CD4-positive, alpha-beta T cell treated with Interleukin-6 at 100 ng/mL for 8 hours (primary cell): ENCODE results near the gene NIPAL3.

ENCODE experiments used
- DNase-seq: peaks from one replicate; pipeline ENCODE4 v3.0.0-alpha.2; 2020; ENCODE audit warnings: mixed read lengths, low spot score

Gene NIPAL3

GRCh38 chr1:24415334-24415909 lies at the start of gene NIPAL3:
TSS of gene NIPAL3 (plus strand) at chr1:24415802. CDS start at chr1:24419548, 3,746 bp downstream.
- peak; percentile 99 for DNase-seq

DNA sequence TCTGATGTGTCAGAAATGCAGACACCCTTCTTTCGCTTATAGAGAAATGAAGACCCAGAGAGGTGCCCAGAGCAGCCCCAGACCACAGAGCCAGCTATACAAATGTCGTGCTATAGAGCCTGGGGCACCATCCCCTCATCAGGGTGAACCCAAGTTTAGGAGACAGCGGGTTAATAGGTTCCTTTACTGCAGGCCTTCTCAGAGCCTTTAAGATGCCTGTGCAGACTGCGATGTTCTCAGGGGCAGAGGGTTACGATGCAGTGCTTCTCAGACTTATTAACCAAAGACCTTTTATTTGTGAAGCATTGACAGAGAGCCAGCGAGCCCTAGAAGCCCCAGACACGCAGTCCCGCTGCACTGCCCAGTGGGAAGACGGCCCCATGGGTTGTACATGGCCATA lies 48.9 kb upstream of the NIPAL3 start:
- DNase-seq = no peak

DNA sequence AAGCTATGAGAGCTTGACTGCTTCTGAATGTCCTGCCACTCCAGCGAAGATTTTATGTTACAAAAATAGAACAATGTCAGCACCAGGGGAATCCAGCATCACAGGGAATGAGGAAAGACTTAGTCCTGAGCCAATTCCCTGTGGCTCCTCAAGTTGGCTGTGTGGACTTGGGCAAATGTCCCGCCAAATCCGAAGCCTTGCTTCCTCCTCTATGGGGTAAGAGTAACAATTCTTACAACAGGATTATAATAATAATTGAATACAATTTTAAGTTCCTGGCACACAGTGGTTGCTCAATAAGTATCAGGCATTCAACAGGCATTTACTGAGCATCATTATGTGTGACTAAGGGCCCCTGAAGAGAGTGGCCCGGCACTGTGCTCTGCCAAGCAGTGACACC lies 46.4 kb upstream of the NIPAL3 start:
- DNase-seq = no peak

- DNase-seq = no peak
Observed at GRCh38 chr1:24369801-24370200, 45.8 kb upstream of the NIPAL3 start.

DNA sequence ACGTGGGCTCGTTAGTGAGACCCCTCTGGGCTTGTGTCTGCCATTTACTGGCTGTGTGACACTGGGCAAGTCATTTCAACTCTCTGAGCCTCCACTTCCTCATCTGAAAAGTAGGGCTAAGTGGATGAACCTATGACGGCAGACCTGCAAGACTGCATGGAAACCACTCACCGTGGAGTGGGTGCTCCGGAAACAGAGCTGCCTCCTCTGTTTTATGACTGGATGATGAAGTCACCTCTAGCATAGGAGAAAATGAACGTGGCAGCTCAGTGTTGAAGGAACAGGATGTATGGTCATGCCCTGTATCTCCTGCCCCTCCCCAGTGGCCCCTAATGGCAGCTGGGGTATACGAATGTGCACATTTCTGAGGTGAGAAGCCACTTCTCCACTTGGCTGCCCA lies 42.6 kb upstream of the NIPAL3 start:
- DNase-seq = no peak

GRCh38 chr1:24373710-24374109 lies 41.9 kb upstream of the NIPAL3 start:
- DNase-seq = no peak

- DNase-seq = no peak
Observed at GRCh38 chr1:24374891-24375786, 40.5 kb upstream of the NIPAL3 start.

GRCh38 chr1:24379733-24380315 lies 35.8 kb upstream of the NIPAL3 start:
- DNase-seq = no peak

DNA sequence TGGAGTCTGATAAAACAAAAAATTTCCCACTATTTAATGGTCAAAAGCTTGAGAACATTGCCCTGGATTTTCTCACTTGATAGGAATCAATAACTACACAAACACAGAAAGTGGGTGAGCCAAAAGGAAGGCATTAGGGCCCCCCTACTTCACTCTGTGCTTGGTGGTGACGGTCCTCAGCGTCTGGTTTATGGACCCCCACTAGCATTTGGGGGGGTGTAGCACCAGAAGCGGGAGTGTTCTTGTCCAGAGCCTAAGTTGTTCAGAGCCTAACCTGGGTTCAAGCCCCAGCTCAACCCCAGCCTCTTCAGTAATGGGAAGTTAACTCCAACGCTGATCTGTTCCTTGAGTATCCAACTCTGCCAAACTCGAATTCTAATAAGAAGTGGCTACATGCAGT lies 35.1 kb upstream of the NIPAL3 start:
- no peak for DNase-seq

- DNase-seq = no peak
Observed at GRCh38 chr1:24381256-24381655, 34.3 kb upstream of the NIPAL3 start.

DNA sequence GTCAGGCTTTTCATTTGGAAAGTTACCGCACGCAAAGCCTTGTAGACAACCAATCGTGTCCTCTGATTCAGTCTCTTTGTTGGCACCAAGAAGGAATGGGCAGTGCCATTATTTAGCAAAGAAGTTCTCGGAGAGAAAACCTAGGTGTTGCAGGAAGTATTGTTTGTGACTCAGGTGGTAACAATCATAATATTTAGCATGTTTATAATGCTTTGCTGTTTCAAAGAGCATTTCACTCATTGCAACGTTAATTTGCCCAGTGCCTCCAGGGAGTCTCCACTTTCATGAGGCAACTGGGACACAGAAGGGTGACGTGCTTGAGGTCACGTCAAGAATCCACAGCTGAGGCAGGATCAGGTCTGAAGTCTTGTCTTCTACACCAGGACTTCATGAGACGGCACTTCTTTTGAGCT lies 33.4 kb upstream of the NIPAL3 start:
- no peak for DNase-seq

GRCh38 chr1:24383381-24383940 lies 32.1 kb upstream of the NIPAL3 start:
- no peak for DNase-seq

GRCh38 chr1:24384251-24385090 lies 31.1 kb upstream of the NIPAL3 start:
- DNase-seq = peak; percentile 25

DNA sequence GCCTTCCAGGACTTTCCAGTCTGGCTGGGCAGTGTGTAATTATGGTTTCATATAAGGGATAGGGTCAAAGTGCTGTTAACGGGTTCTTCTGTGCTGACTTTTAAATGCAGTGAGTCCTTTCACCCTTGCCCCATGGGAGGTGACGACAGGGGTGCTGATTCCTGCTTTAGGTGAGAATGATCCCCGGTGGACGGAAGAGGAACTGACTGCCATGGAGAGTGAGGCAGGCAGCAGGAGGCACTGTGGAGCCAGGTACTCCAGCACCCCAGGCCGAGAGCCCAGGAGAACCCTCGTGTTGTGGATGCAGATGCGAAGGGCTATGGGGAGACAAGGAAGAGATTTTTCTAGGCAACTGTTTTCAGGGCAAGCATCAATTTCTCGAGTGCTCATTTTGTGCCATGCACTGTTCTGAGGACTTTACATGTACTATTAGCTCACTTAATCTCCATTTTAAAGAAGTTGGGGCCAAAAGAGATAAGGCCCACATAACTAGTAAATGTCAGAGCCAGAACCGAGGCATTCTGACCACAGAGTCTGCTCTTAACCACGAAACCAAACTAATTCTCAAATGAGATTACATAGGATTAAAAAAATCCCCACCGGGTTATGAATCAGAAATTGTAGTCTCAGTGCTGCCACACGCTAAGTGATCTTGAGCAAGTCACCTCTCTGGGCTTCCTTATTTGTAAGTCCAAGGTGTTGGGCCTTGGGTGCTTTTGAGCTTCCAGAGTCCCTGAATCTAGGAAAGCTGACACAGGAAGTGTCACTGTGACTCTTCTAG lies 30.3 kb upstream of the NIPAL3 start:
- DNase-seq = no peak

DNA sequence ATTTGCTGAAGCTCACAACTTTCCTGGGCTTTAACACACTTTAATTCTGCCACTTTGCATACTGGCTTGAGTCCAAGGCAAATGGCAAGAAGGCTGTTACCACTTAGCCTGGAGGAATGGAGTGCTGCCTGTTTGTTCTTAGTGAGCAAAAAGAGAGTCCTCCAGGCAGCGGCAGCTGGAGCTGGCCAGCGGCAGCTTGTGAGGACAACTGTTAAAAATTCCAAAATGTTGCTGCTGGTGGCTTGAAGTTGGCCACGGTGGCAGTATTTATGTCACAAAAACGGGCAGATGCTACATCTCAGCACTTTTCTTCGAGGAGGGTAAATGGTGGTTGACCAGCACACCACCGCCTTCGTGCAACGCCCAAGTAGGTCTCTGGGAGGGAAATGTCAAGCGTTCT lies 29.4 kb upstream of the NIPAL3 start:
- DNase-seq = no peak

DNA sequence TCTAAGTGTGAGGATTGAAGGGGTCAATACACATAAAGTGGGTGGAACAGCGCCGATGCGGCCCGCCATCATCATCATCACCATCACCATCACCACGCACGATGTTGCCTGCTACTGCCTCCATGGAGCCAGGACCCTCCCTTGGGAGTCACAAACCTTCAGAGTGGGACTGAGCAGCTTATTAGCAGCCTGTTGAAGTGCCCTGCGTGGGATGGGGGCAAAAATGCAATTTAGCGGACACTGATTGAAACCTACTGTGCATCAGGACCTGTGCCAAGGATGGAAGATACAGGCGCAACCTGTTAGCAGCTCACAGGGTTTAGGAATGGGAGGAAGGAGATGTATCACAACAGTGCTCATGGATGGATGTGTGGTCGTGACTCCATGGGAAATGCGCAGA lies 28.7 kb upstream of the NIPAL3 start:
- no peak for DNase-seq

DNA sequence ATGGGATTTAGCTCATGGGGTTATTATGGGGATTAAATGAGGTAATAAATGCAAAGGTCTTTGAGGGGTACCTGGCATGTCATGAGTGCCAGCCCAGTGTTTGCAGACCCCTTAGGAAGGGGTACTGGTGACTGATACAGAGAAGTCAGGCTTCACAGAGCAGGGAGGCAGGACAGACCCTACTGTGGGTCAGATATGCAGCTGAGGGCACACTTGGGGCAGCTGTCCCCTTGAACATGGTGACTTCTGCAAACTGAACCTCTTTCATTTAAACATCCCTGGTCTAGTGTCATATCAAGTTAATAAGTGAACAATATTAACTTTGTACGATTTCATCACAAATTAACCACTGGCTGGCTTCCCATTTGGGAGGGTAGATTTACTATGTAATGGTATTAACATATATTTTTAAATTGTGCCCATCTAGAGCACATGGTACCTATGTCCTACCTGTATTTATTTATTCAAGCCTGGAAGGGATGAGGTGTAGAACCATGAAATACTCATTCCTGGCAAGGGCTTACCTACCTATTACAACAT lies 27.9 kb upstream of the NIPAL3 start:
- no peak for DNase-seq

- no peak for DNase-seq
Observed at GRCh38 chr1:24388331-24388885, 27.2 kb upstream of the NIPAL3 start.

DNA sequence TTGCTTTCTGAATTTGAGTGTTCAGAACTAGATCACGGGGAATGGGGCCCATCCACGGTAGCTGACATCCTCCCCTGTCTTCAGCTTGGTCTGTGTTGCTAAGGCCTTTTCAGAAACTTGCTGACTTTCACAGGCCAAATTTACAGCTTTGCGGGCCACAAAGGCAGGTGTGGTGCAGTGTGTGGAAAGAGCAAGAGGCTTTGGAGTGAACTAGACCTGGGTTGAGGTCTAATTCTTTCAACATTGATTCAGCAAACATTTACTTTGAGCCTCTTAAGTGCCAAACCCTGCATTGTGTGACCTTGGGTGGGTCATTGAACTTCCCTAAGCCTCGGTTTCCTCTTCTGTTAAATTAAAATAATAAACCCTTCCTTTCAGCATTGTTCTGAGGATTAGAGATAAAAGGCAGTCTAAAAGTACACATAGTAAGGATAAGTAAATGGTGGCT lies 26.3 kb upstream of the NIPAL3 start:
- DNase-seq = no peak
